C4-2B (cell line): ENCODE data around the gene CCDC181.

Source experiments
- ZFX ChIP-seq: fragments of 450-650 bp; IDR thresholded peaks from 2 replicates; pipeline ENCODE4 v1.6.1; 2017
- TF ChIP-seq, protein P1 (sequence below): fragments of 450-650 bp; conservative IDR thresholded peaks from 2 replicates; pipeline ENCODE4 v1.5.1; 2017; ENCODE audit warnings: mild to moderate bottlenecking

DNA sequence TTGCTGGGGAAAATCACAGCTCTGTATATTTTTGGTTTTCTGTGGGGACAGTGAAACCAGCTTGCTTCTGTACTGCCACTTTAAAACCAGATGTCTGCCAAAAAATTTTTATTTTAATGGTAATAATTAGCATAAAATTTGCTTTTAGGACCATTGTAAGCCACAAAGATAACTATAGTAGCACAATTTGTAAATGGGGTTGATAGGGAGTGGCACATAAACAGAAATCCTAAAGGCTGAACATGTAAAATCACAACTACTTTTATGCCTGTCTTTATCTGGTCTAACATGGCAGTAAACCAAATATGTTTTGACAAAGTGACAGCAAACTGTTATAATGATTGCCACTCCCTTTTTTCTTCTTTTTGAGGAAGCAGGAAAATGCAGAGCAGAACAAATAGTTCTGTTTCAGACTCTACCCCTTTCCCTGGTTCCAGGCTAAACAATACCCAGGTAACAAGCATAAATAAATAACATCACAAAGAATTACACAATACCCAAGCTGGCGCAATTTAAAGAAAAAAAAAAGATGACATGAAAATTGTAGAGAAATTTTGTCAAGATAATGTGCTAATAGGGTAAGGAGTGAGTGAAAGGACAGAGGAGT lies 24.0 kb upstream of the CCDC181 start:
- TF ChIP-seq, protein P1, sequence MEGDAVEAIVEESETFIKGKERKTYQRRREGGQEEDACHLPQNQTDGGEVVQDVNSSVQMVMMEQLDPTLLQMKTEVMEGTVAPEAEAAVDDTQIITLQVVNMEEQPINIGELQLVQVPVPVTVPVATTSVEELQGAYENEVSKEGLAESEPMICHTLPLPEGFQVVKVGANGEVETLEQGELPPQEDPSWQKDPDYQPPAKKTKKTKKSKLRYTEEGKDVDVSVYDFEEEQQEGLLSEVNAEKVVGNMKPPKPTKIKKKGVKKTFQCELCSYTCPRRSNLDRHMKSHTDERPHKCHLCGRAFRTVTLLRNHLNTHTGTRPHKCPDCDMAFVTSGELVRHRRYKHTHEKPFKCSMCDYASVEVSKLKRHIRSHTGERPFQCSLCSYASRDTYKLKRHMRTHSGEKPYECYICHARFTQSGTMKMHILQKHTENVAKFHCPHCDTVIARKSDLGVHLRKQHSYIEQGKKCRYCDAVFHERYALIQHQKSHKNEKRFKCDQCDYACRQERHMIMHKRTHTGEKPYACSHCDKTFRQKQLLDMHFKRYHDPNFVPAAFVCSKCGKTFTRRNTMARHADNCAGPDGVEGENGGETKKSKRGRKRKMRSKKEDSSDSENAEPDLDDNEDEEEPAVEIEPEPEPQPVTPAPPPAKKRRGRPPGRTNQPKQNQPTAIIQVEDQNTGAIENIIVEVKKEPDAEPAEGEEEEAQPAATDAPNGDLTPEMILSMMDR, result no peak
- no peak for TF ChIP-seq ZFX
